OCI-LY1 (cell line): ENCODE data around the gene DHRS1.

ENCODE experiments used
- EZH2 ChIP-seq: fragments of 200-600 bp; sonication (generic), shearing (Covaris generic); IDR thresholded peaks from 2 replicates; pipeline ENCODE4 v1.8.0; 2017; ENCODE audit warnings: borderline replicate concordance, mixed run types, mild to moderate bottlenecking, antibody characterized with exemption, low read length, moderate library complexity, mixed read lengths
- TF ChIP-seq, protein P1 (sequence below): fragments of 200-600 bp; sonication (generic), shearing (Covaris generic); IDR thresholded peaks from 2 replicates; pipeline ENCODE4 v1.5.1; 2017; ENCODE audit warnings: mild to moderate bottlenecking, antibody characterized with exemption, low read length, moderate library complexity, mixed read lengths

DNA sequence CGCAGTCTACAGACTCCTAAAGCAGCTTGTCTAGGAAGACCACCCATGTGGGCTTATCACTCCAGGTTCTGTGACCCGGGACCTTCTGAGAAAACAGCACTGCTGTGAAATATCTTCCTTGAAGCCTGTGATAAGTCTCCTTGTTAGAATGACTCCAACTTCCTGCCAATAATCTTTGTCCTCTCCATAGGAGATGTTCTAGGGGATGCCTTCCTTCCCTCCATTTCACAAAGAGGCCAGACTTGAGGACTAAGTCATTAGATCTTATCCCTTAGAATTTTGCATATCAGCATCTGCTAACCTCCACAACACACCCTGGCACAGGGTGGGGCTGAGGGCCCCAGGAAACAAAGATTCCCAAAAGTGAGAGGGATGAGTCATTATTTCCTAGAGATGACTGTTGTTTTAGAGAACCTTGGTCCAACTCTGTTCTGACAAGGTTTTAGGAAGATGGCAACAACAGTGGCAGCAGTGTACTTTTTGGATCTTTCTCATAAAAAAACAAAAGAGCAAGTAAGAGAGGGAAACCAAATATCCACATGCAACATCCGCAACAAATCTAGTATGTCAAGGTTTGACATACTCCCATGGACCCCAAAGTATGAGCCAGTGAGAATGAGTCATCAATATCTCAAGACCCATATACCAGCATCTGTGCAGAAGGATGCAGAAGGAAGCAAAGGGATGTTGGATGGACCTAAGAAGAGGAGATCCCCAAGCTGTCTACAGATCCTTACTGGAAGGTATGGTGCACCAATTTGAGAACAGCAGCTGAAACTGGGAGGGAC, 17.8 kb upstream of the DHRS1 start:
- no peak for TF ChIP-seq EZH2
- TF ChIP-seq, protein P1, sequence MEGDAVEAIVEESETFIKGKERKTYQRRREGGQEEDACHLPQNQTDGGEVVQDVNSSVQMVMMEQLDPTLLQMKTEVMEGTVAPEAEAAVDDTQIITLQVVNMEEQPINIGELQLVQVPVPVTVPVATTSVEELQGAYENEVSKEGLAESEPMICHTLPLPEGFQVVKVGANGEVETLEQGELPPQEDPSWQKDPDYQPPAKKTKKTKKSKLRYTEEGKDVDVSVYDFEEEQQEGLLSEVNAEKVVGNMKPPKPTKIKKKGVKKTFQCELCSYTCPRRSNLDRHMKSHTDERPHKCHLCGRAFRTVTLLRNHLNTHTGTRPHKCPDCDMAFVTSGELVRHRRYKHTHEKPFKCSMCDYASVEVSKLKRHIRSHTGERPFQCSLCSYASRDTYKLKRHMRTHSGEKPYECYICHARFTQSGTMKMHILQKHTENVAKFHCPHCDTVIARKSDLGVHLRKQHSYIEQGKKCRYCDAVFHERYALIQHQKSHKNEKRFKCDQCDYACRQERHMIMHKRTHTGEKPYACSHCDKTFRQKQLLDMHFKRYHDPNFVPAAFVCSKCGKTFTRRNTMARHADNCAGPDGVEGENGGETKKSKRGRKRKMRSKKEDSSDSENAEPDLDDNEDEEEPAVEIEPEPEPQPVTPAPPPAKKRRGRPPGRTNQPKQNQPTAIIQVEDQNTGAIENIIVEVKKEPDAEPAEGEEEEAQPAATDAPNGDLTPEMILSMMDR, result no peak
